HepG2 (cell line): ENCODE measurements around the gene GLRX5. TPM values are rescaled to one million over a fixed set of nuclear protein-coding genes. Genes with fewer than 3 reads are reported as not detected.

ENCODE experiments used
- ATAC-seq: fragments of 200-7000 bp; cut with Tn5 transposase; 3 replicates; pipeline ENCODE4 v1.9.1; 2020; ENCODE audit warnings: mild to moderate bottlenecking, moderate library complexity
- BruUV-seq: library from RNA; stranded (reverse); fragments of 400-500 nt; replicated peaks from 2 replicates; lab custom pipeline; 2021; lab: Mats Ljungman, UMichigan
- CTCF ChIA-PET: fragments of 300-600 bp; formaldehyde crosslinking; extraction: SDS; loops from one replicate; lab custom pipeline; 2021; ENCODE audit warnings: low total read pairs, inconsistent platforms, low intra/inter-chr PET ratio; lab: Yijun Ruan, JAX
- POLR2A ChIA-PET: fragments of 350-600 bp; sonication (Branson Sonifier 250); formaldehyde crosslinking; loops from one replicate; lab custom pipeline; 2020; ENCODE audit warnings: antibody characterized with exemption, inconsistent platforms; lab: Yijun Ruan, JAX
- DNase-seq: peaks from one replicate; pipeline ENCODE4 v3.0.0-alpha.2; 2015; ENCODE audit warnings: low spot score
- FAIRE-seq: peaks from 3 replicates; lab custom pipeline; 2011; peaks lifted over from hg19 to GRCh38; lab: Jason Lieb, UNC
- H2AFZ ChIP-seq: one replicate; pipeline ENCODE4 v1.6.1; 2011; ENCODE audit warnings: low read length, inconsistent platforms
- H3K27ac ChIP-seq: fragments of 300-600 bp; 3 replicates; pipeline ENCODE4 v1.8.0; 2011; ENCODE audit warnings: mixed run types, mild to moderate bottlenecking, mixed read lengths, low read length, inconsistent platforms; ENCODE audit not compliant: insufficient read depth; ENCODE audit errors: extremely low read length
- H3K27me3 ChIP-seq, 2 experiments: fragments of 200-600 bp in 1 of 2; 2 replicates in 1 of 2; 3 replicates in 1 of 2; pipeline versions ENCODE4 v1.6.0 to v1.8.0; 2011; ENCODE audit warnings: low read length in 2 of 2, mild to moderate bottlenecking in 2 of 2, moderate library complexity in 2 of 2, inconsistent platforms in 1 of 2; ENCODE audit not compliant: insufficient read depth in 2 of 2, control insufficient read depth in 1 of 2
- H3K36me3 ChIP-seq, 2 experiments: fragments of 200-600 bp in 1 of 2; replicated peaks in 1 of 2; 2 replicates in 1 of 2; 3 replicates in 1 of 2; pipeline versions ENCODE4 v1.5.1 to v1.8.0; 2011; ENCODE audit warnings: low read length in 2 of 2, inconsistent platforms in 1 of 2; ENCODE audit not compliant: insufficient read depth in 2 of 2, control insufficient read depth in 1 of 2
- H3K4me1 ChIP-seq: 2 replicates; pipeline ENCODE4 v1.5.1; 2012; ENCODE audit warnings: low read length, inconsistent platforms; ENCODE audit not compliant: insufficient read depth
- H3K4me2 ChIP-seq: 2 replicates; pipeline ENCODE4 v1.6.0; 2011; ENCODE audit warnings: low read depth, low read length, inconsistent platforms
- H3K4me3 ChIP-seq, 3 experiments: fragments of 200-600 bp in 1 of 3; sonication (generic), shearing (Covaris generic) in 1 of 3; replicated peaks in 1 of 3; 2 replicates each; pipeline ENCODE4 v1.5.1; 2011 to 2016; ENCODE audit warnings: low read length in 3 of 3, inconsistent platforms in 2 of 3, low read depth in 2 of 3, mild to moderate bottlenecking in 2 of 3, control low read depth in 1 of 3, mixed read lengths in 1 of 3; ENCODE audit not compliant: insufficient read depth in 1 of 3
- H3K79me2 ChIP-seq: one replicate; pipeline ENCODE4 v1.6.1; 2011; ENCODE audit warnings: low read length, inconsistent platforms; ENCODE audit not compliant: insufficient read depth
- H3K9ac ChIP-seq: 2 replicates; pipeline ENCODE4 v1.6.0; 2011; ENCODE audit warnings: mild to moderate bottlenecking, low read depth, low read length, inconsistent platforms; ENCODE audit not compliant: insufficient read depth
- H3K9me3 ChIP-seq: 2 replicates; pipeline ENCODE4 v1.5.1; 2012; ENCODE audit warnings: mild to moderate bottlenecking, low read length
- H4K20me1 ChIP-seq: 2 replicates; pipeline ENCODE4 v1.6.0; 2011; ENCODE audit warnings: inconsistent platforms, mild to moderate bottlenecking, low read length, moderate library complexity; ENCODE audit not compliant: insufficient read depth
- ATF1 ChIP-seq: IDR thresholded peaks from 2 replicates; pipeline ENCODE4 v1.6.1; 2016; ENCODE audit warnings: mild to moderate bottlenecking, control low read depth
- BCL6 ChIP-seq: IDR thresholded peaks from 2 replicates; pipeline ENCODE4 v1.6.1; 2016; ENCODE audit warnings: missing genetic modification reagents, missing compliant biosample characterization
- GFI1 ChIP-seq: sonication (generic); formaldehyde crosslinking; IDR thresholded peaks from 2 replicates; pipeline ENCODE4 v1.5.0; 2020; ENCODE audit warnings: missing genetic modification reagents, mild to moderate bottlenecking, borderline replicate concordance
- GLI4 ChIP-seq: sonication (generic); formaldehyde crosslinking; IDR thresholded peaks from 2 replicates; pipeline ENCODE4 v1.5.1; 2020; ENCODE audit warnings: missing genetic modification reagents, mild to moderate bottlenecking, moderate library complexity, borderline replicate concordance
- GPBP1L1 ChIP-seq: sonication (generic); formaldehyde crosslinking; IDR thresholded peaks from 2 replicates; pipeline ENCODE4 v1.5.0; 2020; ENCODE audit warnings: mild to moderate bottlenecking, missing genetic modification reagents
- HNRNPK ChIP-seq: fragments of 200-400 bp; formaldehyde crosslinking; IDR thresholded peaks from 2 replicates; pipeline ENCODE4 v1.6.1; 2018; ENCODE audit warnings: low read length, low read depth, moderate library complexity, mild to moderate bottlenecking; ENCODE audit not compliant: poor library complexity, severe bottlenecking
- MTF1 ChIP-seq: sonication (generic); formaldehyde crosslinking; IDR thresholded peaks from 2 replicates; pipeline ENCODE4 v1.5.0; 2020; ENCODE audit warnings: missing genetic modification reagents
- NFIB ChIP-seq: sonication (generic); formaldehyde crosslinking; IDR thresholded peaks from 2 replicates; pipeline ENCODE4 v1.9.0; 2021; ENCODE audit warnings: missing genetic modification reagents, mild to moderate bottlenecking, borderline replicate concordance
- PHF5A ChIP-seq: IDR thresholded peaks from one replicate; pipeline ENCODE4 v1.6.1; 2018; ENCODE audit warnings: low read depth, missing genetic modification reagents; ENCODE audit not compliant: unreplicated experiment
- RARA ChIP-seq: IDR thresholded peaks from 2 replicates; pipeline ENCODE4 v1.6.1; 2016; ENCODE audit warnings: missing genetic modification reagents, missing compliant biosample characterization
- ZBTB21 ChIP-seq: sonication (generic); formaldehyde crosslinking; IDR thresholded peaks from 2 replicates; pipeline ENCODE4 v1.4.0; 2020; ENCODE audit warnings: missing genetic modification reagents
- ZBTB38 ChIP-seq: sonication (generic); formaldehyde crosslinking; IDR thresholded peaks from 2 replicates; pipeline ENCODE4 v1.5.1; 2020; ENCODE audit warnings: mild to moderate bottlenecking, missing genetic modification reagents
- ZFP62 ChIP-seq: sonication (generic); formaldehyde crosslinking; IDR thresholded peaks from 2 replicates; pipeline ENCODE4 v1.4.0; 2020; ENCODE audit warnings: missing genetic modification reagents
- ZNF317 ChIP-seq: sonication (generic); formaldehyde crosslinking; IDR thresholded peaks from 2 replicates; pipeline ENCODE4 v1.5.0; 2020; ENCODE audit warnings: mild to moderate bottlenecking, missing genetic modification reagents
- WGBS: methylation state at CpG from one replicate; pipeline ENCODE4 v1.1.6; 2017; ENCODE audit warnings: low lambda C conversion rate; 5-methylcytosine and 5-hydroxymethylcytosine counted together
- in situ Hi-C: cut with HindIII; loops from 2 replicates; pipeline ENCODE4 v1.10.0; 2017; ENCODE audit warnings: low pct_unique_long_range_greater_than_20kb; ENCODE audit not compliant: extremely low pct_ligation_motif_present
- intact Hi-C: fragments of 100-400 bp; cut with micrococcal nuclease; formaldehyde crosslinking; loops from one replicate; pipeline ENCODE4 v1.10.0; 2022; ENCODE audit not compliant: unreplicated experiment
- polyA plus RNA-seq, 8 experiments: library from polyadenylated mRNA; depleted of rRNA in 3 of 8; stranded (reverse) in 7 of 8; unstranded in 1 of 8; fragments of >200 nt; fragmentation: Illumina TruSeq in 4 of 8; extraction: Trizol in 4 of 8; gene quantifications; 2 replicates each; pipeline versions ENCODE4 v1.2.1 to v1.2.3, GENCODE V29; 2011 to 2016; ENCODE audit warnings: low read depth in 4 of 8, missing spikeins in 1 of 8, mixed read lengths in 1 of 8; ENCODE audit not compliant: insufficient read depth in 1 of 8
- total RNA-seq, 5 experiments: library from RNA; depleted of rRNA; stranded (reverse); fragments of >200 nt; fragmentation: Illumina TruSeq; extraction: Trizol; gene quantifications; 2 replicates each; pipeline ENCODE4 v1.2.3, GENCODE V29; 2016; ENCODE audit warnings: low read depth in 1 of 5
- TF ChIP-seq, protein P1 (sequence below): sonication (generic); formaldehyde crosslinking; IDR thresholded peaks from 2 replicates; pipeline ENCODE4 v1.5.0; 2020; ENCODE audit warnings: mild to moderate bottlenecking, missing genetic modification reagents

Gene GLRX5
- total and polyA plus RNA-seq, 2 of the 13 experiments (the other 11 are each of a cell fraction or from before 2014, with no cell fraction given): 122 to 146 TPM

GRCh38 chr14:95487669-95488084 is 47.2 kb upstream of the GLRX5 start:
- no peak overlapping the region for H2AFZ ChIP-seq
- ATAC-seq (no peak), FAIRE-seq (no peak), DNase-seq (no peak)
- H3K4me3 ChIP-seq: no peak overlapping the region
- POLR2A ChIA-PET: no interaction called here
- no peak overlapping the region for H3K4me2 ChIP-seq
- no peaks in the 10 kb centered on the region; a peak in 1 of 5 replicates for H3K36me3 ChIP-seq
- peaks cover 4% of the 10 kb centered on the region; the same call in 1 of the 2 replicates for H4K20me1 ChIP-seq
- 64% methylated on average over 3 of the region's 3 CpGs for WGBS
- in situ Hi-C loops: no loop called here
- no TSS peak for BruUV-seq
- no peaks in the 10 kb centered on the region for H3K27me3 ChIP-seq
- TF ChIP-seq RARA (CRISPR knock-in tag) (0 out of 2 replicates have a peak, but pooled peaks have one; percentile 27), MTF1 (CRISPR knock-in tag) (no peak), ZNF317 (CRISPR knock-in tag) (peak; percentile 94), ZBTB21 (no peak), PHF5A (no peak), BCL6 (CRISPR knock-in tag) (peak; percentile 85)
- intact Hi-C loops: loop anchor here (5.0 kb wide), 1 partner anchor 35 kb away; no protein-coding TSS in a partner anchor
- peaks cover 60% of the 10 kb centered on the region for H3K4me1 ChIP-seq
- H3K9me3 ChIP-seq: no peaks in the 10 kb centered on the region
- CTCF ChIA-PET: no interaction called here
- no peak overlapping the region for H3K27ac ChIP-seq
- no peak overlapping the region for H3K9ac ChIP-seq
- H3K79me2 ChIP-seq: peaks cover 5% of the 10 kb centered on the region

DNA sequence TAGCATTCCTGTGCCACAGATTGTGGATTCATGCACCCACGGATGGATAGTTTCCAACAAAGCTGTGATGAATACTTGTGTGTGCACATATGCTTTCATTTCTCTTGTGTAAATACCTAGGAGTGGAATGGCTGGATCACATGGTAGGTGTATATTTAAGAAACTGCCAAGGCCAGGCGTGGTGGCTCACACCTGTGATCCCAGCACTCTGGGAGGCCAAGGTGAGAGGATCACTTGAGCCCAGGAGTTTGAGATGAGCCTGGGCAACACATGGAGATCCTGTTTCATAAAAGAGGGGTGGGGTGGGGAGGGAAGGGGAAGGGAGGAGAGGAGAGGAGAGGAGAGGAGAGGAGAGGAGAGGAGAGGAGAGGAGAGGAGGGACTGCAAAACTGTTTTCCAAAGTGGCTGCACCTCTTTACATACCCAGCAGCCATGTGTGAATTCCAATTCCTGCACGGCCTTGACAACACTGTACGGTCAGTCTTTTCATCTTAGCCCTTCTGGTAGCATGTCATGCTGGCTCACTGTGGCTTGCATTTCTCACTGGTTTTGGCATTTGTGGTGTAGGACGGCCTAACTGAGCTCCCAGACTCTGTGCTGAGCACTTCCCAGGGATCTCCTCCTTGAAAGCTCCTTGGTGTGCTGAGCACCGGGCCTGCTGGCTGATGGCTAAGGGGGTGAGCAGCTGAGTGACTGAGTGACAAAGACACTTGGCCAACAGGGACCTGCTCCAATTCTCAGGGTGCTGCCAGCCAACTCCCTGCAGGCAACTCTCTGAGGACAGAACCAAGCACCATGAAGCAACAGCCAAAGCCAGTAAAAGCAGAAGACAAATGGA is 46.3 kb upstream of the GLRX5 start:
- H3K36me3 ChIP-seq: no peaks in the 10 kb centered on the region; a peak in 1 of 5 replicates
- H4K20me1 ChIP-seq: 0 out of 2 replicates have a peak, but pooled peaks cover 2% of the 10 kb centered on the region
- H3K4me2 ChIP-seq: peak overlapping the region; percentile 35
- intact Hi-C loops: loop anchor here (5.0 kb wide), 1 partner anchor 34 kb away; no protein-coding TSS in a partner anchor
- in situ Hi-C loops: no loop called here
- ChIA-PET POLR2A (interaction anchor here (1.1 to 1.2 kb wide), 2 partner anchors 20 to 35 kb away, joined by 3 to 4 read pairs; no protein-coding TSS in a partner anchor), CTCF (no interaction called here)
- no TSS peak for BruUV-seq
- H3K4me3 ChIP-seq: no peak overlapping the region
- DNase-seq: no peak
- H3K27ac ChIP-seq: peak overlapping the region; percentile 58
- H3K27me3 ChIP-seq: no peaks in the 10 kb centered on the region
- peak overlapping the region; percentile 14; the same call in 1 of the 2 replicates for H3K9ac ChIP-seq
- H3K79me2 ChIP-seq: peaks cover 4% of the 10 kb centered on the region
- H3K9me3 ChIP-seq: no peaks in the 10 kb centered on the region
- peaks cover 50% of the 10 kb centered on the region for H3K4me1 ChIP-seq
- peak; percentile 65 for ATAC-seq
- peak; percentile 4 for FAIRE-seq
- WGBS: 84% methylated on average over 6 of the region's 6 CpGs
- H2AFZ ChIP-seq: no peak overlapping the region
- TF ChIP-seq GPBP1L1 (no peak), GFI1 (CRISPR knock-in tag) (no peak), GLI4 (CRISPR knock-in tag) (no peak), ATF1 (CRISPR knock-in tag) (no peak), ZBTB38 (CRISPR knock-in tag) (0 out of 2 replicates have a peak, but pooled peaks have one; percentile 29), ZFP62 (CRISPR knock-in tag) (no peak), NFIB (CRISPR knock-in tag) (no peak), HNRNPK (peak; percentile 81)
- TF ChIP-seq, protein P1, sequence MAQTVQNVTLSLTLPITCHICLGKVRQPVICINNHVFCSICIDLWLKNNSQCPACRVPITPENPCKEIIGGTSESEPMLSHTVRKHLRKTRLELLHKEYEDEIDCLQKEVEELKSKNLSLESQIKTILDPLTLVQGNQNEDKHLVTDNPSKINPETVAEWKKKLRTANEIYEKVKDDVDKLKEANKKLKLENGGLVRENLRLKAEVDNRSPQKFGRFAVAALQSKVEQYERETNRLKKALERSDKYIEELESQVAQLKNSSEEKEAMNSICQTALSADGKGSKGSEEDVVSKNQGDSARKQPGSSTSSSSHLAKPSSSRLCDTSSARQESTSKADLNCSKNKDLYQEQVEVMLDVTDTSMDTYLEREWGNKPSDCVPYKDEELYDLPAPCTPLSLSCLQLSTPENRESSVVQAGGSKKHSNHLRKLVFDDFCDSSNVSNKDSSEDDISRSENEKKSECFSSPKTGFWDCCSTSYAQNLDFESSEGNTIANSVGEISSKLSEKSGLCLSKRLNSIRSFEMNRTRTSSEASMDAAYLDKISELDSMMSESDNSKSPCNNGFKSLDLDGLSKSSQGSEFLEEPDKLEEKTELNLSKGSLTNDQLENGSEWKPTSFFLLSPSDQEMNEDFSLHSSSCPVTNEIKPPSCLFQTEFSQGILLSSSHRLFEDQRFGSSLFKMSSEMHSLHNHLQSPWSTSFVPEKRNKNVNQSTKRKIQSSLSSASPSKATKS (CRISPR knock-in tag): no peak
